Measurements from ENCODE around the gene SLC8A1.

DNA sequence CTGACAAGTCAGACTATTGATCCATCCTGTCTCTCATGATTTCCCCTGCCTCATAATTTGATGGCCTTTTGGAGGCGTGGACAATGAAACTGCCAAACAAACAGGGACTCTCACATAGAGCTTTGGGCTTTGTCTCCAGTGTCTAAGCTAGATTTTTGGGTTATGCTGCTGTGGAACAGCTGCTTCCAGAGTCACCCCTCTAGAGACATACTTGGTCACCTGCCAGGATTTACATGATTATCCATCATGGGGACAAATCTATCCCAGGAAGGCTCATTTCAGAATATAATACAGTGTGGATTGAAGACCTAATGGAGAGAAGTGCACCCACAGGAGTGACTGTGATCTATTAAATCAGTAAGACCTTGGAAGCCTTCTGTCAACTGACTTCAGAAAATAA lies 159.6 kb downstream of the SLC8A1 start:
- TF ChIP-seq, protein P1, sequence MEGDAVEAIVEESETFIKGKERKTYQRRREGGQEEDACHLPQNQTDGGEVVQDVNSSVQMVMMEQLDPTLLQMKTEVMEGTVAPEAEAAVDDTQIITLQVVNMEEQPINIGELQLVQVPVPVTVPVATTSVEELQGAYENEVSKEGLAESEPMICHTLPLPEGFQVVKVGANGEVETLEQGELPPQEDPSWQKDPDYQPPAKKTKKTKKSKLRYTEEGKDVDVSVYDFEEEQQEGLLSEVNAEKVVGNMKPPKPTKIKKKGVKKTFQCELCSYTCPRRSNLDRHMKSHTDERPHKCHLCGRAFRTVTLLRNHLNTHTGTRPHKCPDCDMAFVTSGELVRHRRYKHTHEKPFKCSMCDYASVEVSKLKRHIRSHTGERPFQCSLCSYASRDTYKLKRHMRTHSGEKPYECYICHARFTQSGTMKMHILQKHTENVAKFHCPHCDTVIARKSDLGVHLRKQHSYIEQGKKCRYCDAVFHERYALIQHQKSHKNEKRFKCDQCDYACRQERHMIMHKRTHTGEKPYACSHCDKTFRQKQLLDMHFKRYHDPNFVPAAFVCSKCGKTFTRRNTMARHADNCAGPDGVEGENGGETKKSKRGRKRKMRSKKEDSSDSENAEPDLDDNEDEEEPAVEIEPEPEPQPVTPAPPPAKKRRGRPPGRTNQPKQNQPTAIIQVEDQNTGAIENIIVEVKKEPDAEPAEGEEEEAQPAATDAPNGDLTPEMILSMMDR (conservative IDR thresholded peaks at IDR 0.05 in 1 of 2, IDR thresholded peaks at IDR 0.05 in 1 of 2; ENCODE audit: low read depth in 1 of 2, low read length in 2 of 2): no peak
- TF ChIP-seq EZH2 (IDR thresholded peaks at IDR 0.05; ENCODE audit: low read length, missing control alignments): no peak
